Trophoblast cell (in vitro differentiated cells and primary cell): ENCODE data around the gene CRYGC.
A peak's percentile ranks its signal among the peaks of the same experiment; 100 is the strongest.
"Not testable (repeated sequence)": the region's sequence is repeated elsewhere in the genome, so short reads cannot be mapped to it uniquely, and the experiment has no call there.

Experiments
- DNase-seq, 2 donors: peaks; one replicate each; pipeline ENCODE4 v3.0.0-alpha.2; 2016
- H2AFZ ChIP-seq: 2 replicates; pipeline ENCODE4 v1.6.1; 2013; ENCODE audit warnings: low read length, moderate library complexity, mild to moderate bottlenecking; ENCODE audit not compliant: insufficient read depth, poor library complexity
- H2AK5ac ChIP-seq: 2 replicates; pipeline ENCODE4 v1.6.1; 2013; ENCODE audit warnings: mild to moderate bottlenecking, low read length
- H2BK120ac ChIP-seq: 2 replicates; pipeline ENCODE4 v1.6.1; 2013; ENCODE audit warnings: low read length, mild to moderate bottlenecking, moderate library complexity; ENCODE audit not compliant: insufficient read depth, poor library complexity
- H2BK12ac ChIP-seq: 2 replicates; pipeline ENCODE4 v1.6.1; 2013; ENCODE audit warnings: mild to moderate bottlenecking, low read length, moderate library complexity
- H2BK5ac ChIP-seq: 2 replicates; pipeline ENCODE4 v1.6.1; 2013; ENCODE audit warnings: low read length, low read depth, moderate library complexity, mild to moderate bottlenecking; ENCODE audit not compliant: poor library complexity
- H3K14ac ChIP-seq: 2 replicates; pipeline ENCODE4 v1.6.1; 2013; ENCODE audit warnings: mild to moderate bottlenecking, low read length
- H3K18ac ChIP-seq: 2 replicates; pipeline ENCODE4 v1.6.1; 2013; ENCODE audit warnings: mild to moderate bottlenecking, low read length
- H3K23ac ChIP-seq: 2 replicates; pipeline ENCODE4 v1.6.1; 2013; ENCODE audit warnings: low read length
- H3K27ac ChIP-seq: 2 replicates; pipeline ENCODE4 v1.5.1; 2013; ENCODE audit warnings: low read depth, mild to moderate bottlenecking, inconsistent platforms, low read length, moderate library complexity
- H3K27me3 ChIP-seq: 2 replicates; pipeline ENCODE4 v1.6.1; 2013; ENCODE audit warnings: inconsistent platforms, mild to moderate bottlenecking, low read length, moderate library complexity; ENCODE audit not compliant: insufficient read depth
- H3K36me3 ChIP-seq, 2 experiments: 1 replicate in 1 of 2; 2 replicates in 1 of 2; pipeline ENCODE4 v1.6.1; 2013; ENCODE audit warnings: low read length in 2 of 2, mild to moderate bottlenecking in 2 of 2, moderate library complexity in 1 of 2; ENCODE audit not compliant: insufficient read depth in 2 of 2, control insufficient read depth in 1 of 2
- H3K4ac ChIP-seq: 2 replicates; pipeline ENCODE4 v1.6.1; 2013; ENCODE audit warnings: low read depth, mild to moderate bottlenecking, low read length, moderate library complexity
- H3K4me1 ChIP-seq, 2 experiments: 1 replicate in 1 of 2; 2 replicates in 1 of 2; pipeline ENCODE4 v1.6.1; 2013; ENCODE audit warnings: low read length in 2 of 2, mild to moderate bottlenecking in 2 of 2, moderate library complexity in 1 of 2; ENCODE audit not compliant: insufficient read depth in 2 of 2, control insufficient read depth in 1 of 2
- H3K4me2 ChIP-seq: 2 replicates; pipeline ENCODE4 v1.6.1; 2013; ENCODE audit warnings: inconsistent platforms, mild to moderate bottlenecking, low read length, moderate library complexity
- H3K4me3 ChIP-seq: 2 replicates; pipeline ENCODE4 v1.5.1; 2013; ENCODE audit warnings: mild to moderate bottlenecking, low read depth, low read length, inconsistent platforms
- H3K79me1 ChIP-seq: one replicate; pipeline ENCODE4 v1.6.1; 2013; ENCODE audit warnings: low read length
- H3K79me2 ChIP-seq: 2 replicates; pipeline ENCODE4 v1.6.1; 2013; ENCODE audit warnings: low read length, mild to moderate bottlenecking; ENCODE audit not compliant: control insufficient read depth, insufficient read depth, poor library complexity
- H3K9ac ChIP-seq: 2 replicates; pipeline ENCODE4 v1.6.1; 2013; ENCODE audit warnings: mild to moderate bottlenecking, low read length
- H3K9me3 ChIP-seq: 2 replicates; pipeline ENCODE4 v1.6.1; 2013; ENCODE audit warnings: low read depth, mild to moderate bottlenecking, control low read depth, inconsistent platforms, low read length; ENCODE audit not compliant: insufficient read depth
- H4K12ac ChIP-seq: 2 replicates; pipeline ENCODE4 v1.6.1; 2013; ENCODE audit warnings: low read depth, mild to moderate bottlenecking, low read length, moderate library complexity
- H4K8ac ChIP-seq: 2 replicates; pipeline ENCODE4 v1.6.1; 2013; ENCODE audit warnings: low read depth, mild to moderate bottlenecking, low read length, moderate library complexity
- H4K91ac ChIP-seq: one replicate; pipeline ENCODE4 v1.6.1; 2013; ENCODE audit warnings: low read depth, mild to moderate bottlenecking, low read length, moderate library complexity
- WGBS: extraction: QIAGEN DNeasy Blood & Tissue Kit; methylation state at CpG from one replicate; pipeline ENCODE4 v1.1.7; 2013; ENCODE audit warnings: missing lambda C conversion rate; ENCODE audit not compliant: insufficient read length, insufficient coverage; ENCODE audit errors: extremely low coverage; 5-methylcytosine and 5-hydroxymethylcytosine counted together

The CRYGC gene

GRCh38 chr2:208103616-208104015 lies 26.0 kb downstream of the CRYGC start:
- H3K9me3 ChIP-seq: no peaks in the 10 kb centered on the region
- no peak overlapping the region for H2BK120ac ChIP-seq
- no peaks in the 10 kb centered on the region for H3K27me3 ChIP-seq
- H3K79me1 ChIP-seq: no peaks in the 10 kb centered on the region
- no peaks in the 10 kb centered on the region for H3K4me1 ChIP-seq
- H3K4me2 ChIP-seq: no peak overlapping the region
- no peak overlapping the region for H3K4me3 ChIP-seq
- H2AK5ac ChIP-seq: no peak overlapping the region
- no peak overlapping the region for H4K8ac ChIP-seq
- no peak overlapping the region for H3K27ac ChIP-seq
- no peak overlapping the region for H3K9ac ChIP-seq
- H3K23ac ChIP-seq: no peak overlapping the region
- no peaks in the 10 kb centered on the region for H3K79me2 ChIP-seq
- H3K36me3 ChIP-seq: no peaks in the 10 kb centered on the region
- no CpG with 5 or more reads among the region's 3 CpGs for WGBS
- no peak overlapping the region for H2BK12ac ChIP-seq
- no peak overlapping the region for H2BK5ac ChIP-seq
- H4K91ac ChIP-seq: no peak overlapping the region
- no peak for DNase-seq
- H4K12ac ChIP-seq: no peak overlapping the region
- no peak overlapping the region for H3K14ac ChIP-seq
- H3K4ac ChIP-seq: no peak overlapping the region
- no peak overlapping the region for H2AFZ ChIP-seq
- H3K18ac ChIP-seq: no peak overlapping the region

- no CpG with 5 or more reads among the region's 10 CpGs for WGBS
- Histone ChIP-seq H4K91ac (no peak overlapping the region), H2BK5ac (no peak overlapping the region)
These were observed 27.7 kb downstream of the CRYGC start for GRCh38 chr2:208101716-208102631.

GRCh38 chr2:208099682-208100470 lies 29.8 kb downstream of the CRYGC start:
- Histone ChIP-seq H3K79me1 (no peaks in the 10 kb centered on the region), H2BK120ac (no peak overlapping the region), H3K27me3 (no peaks in the 10 kb centered on the region), H3K4me3 (no peak overlapping the region), H3K14ac (no peak overlapping the region), H2BK5ac (no peak overlapping the region), H3K4ac (no peak overlapping the region), H3K4me1 (no peaks in the 10 kb centered on the region), H3K9ac (no peak overlapping the region), H3K27ac (no peak overlapping the region), H2AFZ (no peak overlapping the region), H3K79me2 (no peaks in the 10 kb centered on the region), H2AK5ac (no peak overlapping the region), H3K9me3 (no peaks in the 10 kb centered on the region), H2BK12ac (no peak overlapping the region), H3K4me2 (no peak overlapping the region), H3K18ac (no peak overlapping the region), H4K91ac (no peak overlapping the region), H4K8ac (no peak overlapping the region), H3K23ac (no peak overlapping the region), H3K36me3 (no peaks in the 10 kb centered on the region), H4K12ac (no peak overlapping the region)
- WGBS: no CpG with 5 or more reads among the region's 13 CpGs
- DNase-seq: no peak

More at GRCh38 chr2:208101716-208102631, 27.7 kb downstream of the CRYGC start:
- H3K79me2 ChIP-seq: no peaks in the 10 kb centered on the region
- H3K9me3 ChIP-seq: no peaks in the 10 kb centered on the region
- H3K23ac ChIP-seq: no peak overlapping the region
- H3K27ac ChIP-seq: no peak overlapping the region
- no peak overlapping the region for H3K4me2 ChIP-seq
- no peak overlapping the region for H2BK12ac ChIP-seq
- H4K12ac ChIP-seq: no peak overlapping the region
- H3K9ac ChIP-seq: no peak overlapping the region
- DNase-seq: peak in 1 of 2 donors; percentile 28
- no peak overlapping the region for H3K4me3 ChIP-seq
- H3K14ac ChIP-seq: no peak overlapping the region
- no peak overlapping the region for H4K8ac ChIP-seq
- H3K4ac ChIP-seq: no peak overlapping the region
- H3K27me3 ChIP-seq: no peaks in the 10 kb centered on the region
- H2AFZ ChIP-seq: no peak overlapping the region
- no peaks in the 10 kb centered on the region for H3K79me1 ChIP-seq
- H3K4me1 ChIP-seq: no peaks in the 10 kb centered on the region
- H2AK5ac ChIP-seq: no peak overlapping the region
- no peak overlapping the region for H2BK120ac ChIP-seq
- H3K36me3 ChIP-seq: no peaks in the 10 kb centered on the region
- H3K18ac ChIP-seq: no peak overlapping the region

GRCh38 chr2:208098701-208099100 lies 30.9 kb downstream of the CRYGC start:
- H3K9ac ChIP-seq, H3K4me1 ChIP-seq, H3K4me2 ChIP-seq, H3K4ac ChIP-seq, H2AFZ ChIP-seq, H3K23ac ChIP-seq, H4K12ac ChIP-seq, H3K18ac ChIP-seq, H3K36me3 ChIP-seq, H2AK5ac ChIP-seq, H3K27ac ChIP-seq, H2BK120ac ChIP-seq, DNase-seq, H3K79me2 ChIP-seq, H3K9me3 ChIP-seq, H2BK12ac ChIP-seq, H4K8ac ChIP-seq, H3K4me3 ChIP-seq, H2BK5ac ChIP-seq, H3K27me3 ChIP-seq, H4K91ac ChIP-seq, H3K79me1 ChIP-seq, H3K14ac ChIP-seq: not testable (repeated sequence)
- WGBS: no CpG with 5 or more reads among the region's 1 CpG
